Renal pelvis (tissue), 4 donors: ENCODE data around the gene DMRT1. TPM values are rescaled to one million over a fixed set of nuclear protein-coding genes. Genes with fewer than 3 reads are reported as not detected.
"Not testable (repeated sequence)": the region's sequence is repeated elsewhere in the genome, so short reads cannot be mapped to it uniquely, and the experiment has no call there.

ENCODE experiments used
- DNase-seq: peaks from one replicate; pipeline ENCODE4 v3.0.0-alpha.2; 2013
- polyA plus RNA-seq, 3 donors: library from polyadenylated mRNA; unstranded; fragments of 120-200 nt; gene quantifications; one replicate each; pipeline ENCODE4 v1.2.1, GENCODE V29; 2013; ENCODE audit not compliant: insufficient read length in 3 of 3

The DMRT1 gene
- polyA plus RNA-seq, 3 donors, result 0.04 TPM; not detected in 2

DNA sequence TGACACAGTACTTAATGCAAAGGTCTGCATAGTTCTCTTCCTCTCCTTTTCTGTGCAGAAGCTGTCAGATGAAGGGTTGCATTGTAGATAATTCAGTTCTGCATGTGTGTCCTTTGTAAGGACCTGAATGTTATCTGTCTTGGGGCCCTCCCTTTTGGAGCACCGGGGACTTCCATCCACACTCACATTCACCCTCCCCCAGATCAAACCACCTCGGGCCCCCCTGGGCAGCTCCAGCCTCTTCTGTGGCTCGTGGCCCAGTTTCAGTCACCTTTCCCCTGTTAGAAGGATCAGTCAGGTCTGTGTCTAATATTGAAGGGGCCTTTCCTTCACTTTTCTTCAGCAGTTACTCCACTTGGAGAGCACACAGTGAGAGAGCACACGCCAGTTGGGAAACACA is 11.0 kb downstream of the DMRT1 start:
- no peak for DNase-seq

- no peak for DNase-seq
Measured at GRCh38 chr9:859251-859650, 17.8 kb downstream of the DMRT1 start.

DNA sequence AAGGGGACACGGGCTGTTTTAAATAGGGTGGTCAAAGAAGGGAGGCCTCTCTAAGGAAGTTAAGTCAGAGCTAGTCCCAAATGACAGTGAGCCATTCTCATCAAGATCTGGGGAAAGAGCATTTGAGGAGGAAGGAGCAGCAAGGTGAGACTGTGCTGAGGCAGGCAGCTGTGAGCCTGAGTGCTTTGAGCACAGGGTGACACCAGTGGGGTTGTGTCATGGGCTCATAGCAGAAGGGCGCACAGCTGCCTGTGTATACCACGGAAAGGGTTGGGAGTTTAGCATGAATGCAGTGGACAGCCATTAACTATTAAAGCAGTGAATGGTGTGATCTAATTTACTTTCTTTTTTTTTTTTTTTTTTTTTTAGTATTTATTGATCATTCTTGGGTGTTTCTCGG is 19.2 kb downstream of the DMRT1 start:
- no peak for DNase-seq

DNA sequence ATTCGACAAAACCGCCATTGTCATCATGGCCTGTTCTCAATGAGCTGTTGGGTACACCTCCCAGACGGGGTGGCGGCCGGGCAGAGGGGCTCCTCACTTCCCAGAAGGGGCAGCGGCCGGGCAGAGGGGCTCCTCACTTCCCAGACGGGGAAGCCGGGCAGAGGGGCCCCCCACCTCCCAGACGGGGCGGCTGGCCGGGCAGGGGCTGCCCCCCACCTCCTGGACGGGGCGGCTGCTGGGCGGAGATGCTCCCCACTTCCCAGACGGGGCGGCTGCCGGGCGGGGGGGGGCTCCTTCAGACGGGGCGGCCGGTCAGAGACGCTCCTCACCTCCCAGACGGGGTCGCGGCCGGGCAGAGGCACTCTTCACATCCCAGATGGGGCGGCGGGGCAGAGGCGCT is 20.0 kb downstream of the DMRT1 start:
- not testable (repeated sequence) for DNase-seq

GRCh38 chr9:875119-875962 is 33.8 kb downstream of the DMRT1 start:
- no peak for DNase-seq

GRCh38 chr9:876425-876824 is 34.9 kb downstream of the DMRT1 start:
- no peak for DNase-seq

- no peak for DNase-seq
Measured at GRCh38 chr9:878239-878638, 36.7 kb downstream of the DMRT1 start.

GRCh38 chr9:880725-881124 is 39.2 kb downstream of the DMRT1 start:
- DNase-seq, result no peak

DNA sequence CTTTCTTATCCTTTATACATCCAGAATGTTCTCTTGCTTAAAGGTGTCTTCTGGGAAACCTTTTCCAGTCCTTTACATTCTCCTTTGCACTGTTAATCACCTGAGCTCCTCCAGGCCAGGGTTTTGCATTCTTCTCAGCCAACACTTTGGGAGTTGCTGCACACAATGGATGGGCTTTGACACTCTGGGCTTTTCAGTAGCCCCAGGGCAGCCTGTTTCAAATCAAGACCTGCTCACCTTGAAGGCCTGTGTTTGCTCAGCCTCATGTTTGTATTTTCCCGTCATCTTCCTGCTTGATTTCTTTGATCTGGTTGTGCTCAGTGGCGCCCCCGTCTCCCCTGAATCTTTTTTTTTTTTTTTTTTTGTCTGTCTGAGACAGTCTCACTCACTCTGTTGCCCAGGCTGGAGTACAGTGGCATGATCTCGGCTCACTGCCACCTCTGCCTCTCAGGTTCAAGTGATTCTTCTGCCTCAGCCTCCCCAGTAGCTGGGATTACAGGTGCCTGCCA is 41.0 kb downstream of the DMRT1 start:
- DNase-seq, result no peak

DNA sequence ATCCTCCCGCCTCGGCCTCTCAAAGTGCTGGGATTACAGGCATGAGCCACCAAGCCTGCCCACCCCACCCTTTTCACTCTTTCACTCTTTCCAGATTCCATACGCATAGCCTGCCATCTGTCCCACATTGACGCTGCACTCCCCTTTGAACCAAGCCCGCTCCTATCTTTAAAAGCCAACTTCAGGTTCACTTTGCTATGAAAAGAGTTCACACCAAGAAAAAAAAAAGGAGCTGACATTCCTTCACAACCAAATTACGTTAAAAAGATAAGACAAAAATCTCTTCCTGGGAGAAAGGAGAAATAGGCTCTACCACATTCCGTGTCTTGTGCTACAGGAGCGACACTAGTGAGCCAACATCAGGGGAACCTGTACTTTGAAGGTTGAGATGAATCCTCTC is 41.5 kb downstream of the DMRT1 start:
- no peak for DNase-seq

GRCh38 chr9:886886-887285 is 45.4 kb downstream of the DMRT1 start:
- no peak for DNase-seq

- no peak for DNase-seq
Measured at GRCh38 chr9:892123-892522, 50.6 kb downstream of the DMRT1 start.

GRCh38 chr9:893115-893514 is 51.6 kb downstream of the DMRT1 start:
- DNase-seq, result no peak

DNA sequence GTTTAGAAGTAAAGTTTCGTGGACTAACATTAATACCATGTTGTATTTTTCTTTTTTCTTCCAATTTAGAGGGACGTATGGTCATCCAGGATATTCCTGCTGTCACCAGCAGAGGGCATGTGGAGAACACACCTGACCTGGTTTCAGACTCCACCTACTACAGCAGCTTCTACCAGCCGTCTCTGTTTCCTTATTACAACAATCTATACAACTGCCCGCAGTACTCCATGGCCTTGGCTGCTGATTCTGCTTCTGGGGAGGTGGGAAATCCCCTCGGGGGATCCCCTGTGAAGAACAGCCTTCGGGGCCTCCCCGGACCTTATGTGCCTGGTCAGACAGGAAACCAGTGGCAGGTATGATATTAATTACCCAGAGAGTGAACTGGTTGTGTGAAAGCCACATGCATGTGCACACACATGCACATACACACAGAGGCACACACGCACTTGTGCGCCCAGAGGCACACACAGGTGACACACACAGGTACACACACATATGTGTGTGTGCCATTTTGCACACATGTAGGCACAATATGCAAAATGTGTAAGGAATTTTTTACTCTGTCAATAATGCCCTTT is 52.4 kb downstream of the DMRT1 start:
- DNase-seq, result peak; percentile 59

GRCh38 chr9:899440-900184 is 58.1 kb downstream of the DMRT1 start:
- DNase-seq, result peak; percentile 88

GRCh38 chr9:903886-904285 is 62.4 kb downstream of the DMRT1 start:
- DNase-seq, result no peak

- DNase-seq, result no peak
Measured at GRCh38 chr9:905906-906305, 64.4 kb downstream of the DMRT1 start.

DNA sequence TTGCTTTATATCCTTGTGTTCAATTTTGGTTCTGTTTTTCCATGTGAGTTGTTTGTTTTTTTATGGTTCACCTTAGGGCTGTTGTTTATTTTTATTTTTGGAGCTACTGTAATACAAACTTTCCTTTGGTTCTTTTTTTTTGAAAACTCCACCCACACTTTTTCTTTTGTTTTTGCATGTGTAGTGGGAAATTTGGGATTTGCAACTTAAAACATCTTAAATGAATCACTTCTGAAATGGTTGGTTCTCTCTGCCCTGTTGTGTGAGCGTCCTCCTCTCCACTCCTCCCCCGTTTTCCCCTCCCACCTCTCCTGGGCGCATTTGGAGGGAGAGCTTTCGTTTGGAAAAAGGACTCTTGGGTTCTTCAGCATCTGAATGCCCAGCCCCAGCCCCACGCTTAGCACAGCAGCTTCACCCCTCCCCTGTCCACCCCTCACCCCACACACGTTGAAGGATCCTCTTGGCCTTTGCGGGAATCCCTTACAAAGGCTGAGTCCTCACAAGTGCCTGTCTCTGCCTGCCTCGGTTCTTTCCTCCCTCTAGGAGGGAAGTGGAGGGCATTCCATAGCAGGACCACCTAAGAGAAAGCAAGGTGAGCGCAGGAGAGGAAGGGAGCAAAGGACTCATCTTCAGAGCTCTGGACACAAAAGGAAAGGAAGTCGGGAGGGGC is 67.2 kb downstream of the DMRT1 start:
- no peak for DNase-seq

DNA sequence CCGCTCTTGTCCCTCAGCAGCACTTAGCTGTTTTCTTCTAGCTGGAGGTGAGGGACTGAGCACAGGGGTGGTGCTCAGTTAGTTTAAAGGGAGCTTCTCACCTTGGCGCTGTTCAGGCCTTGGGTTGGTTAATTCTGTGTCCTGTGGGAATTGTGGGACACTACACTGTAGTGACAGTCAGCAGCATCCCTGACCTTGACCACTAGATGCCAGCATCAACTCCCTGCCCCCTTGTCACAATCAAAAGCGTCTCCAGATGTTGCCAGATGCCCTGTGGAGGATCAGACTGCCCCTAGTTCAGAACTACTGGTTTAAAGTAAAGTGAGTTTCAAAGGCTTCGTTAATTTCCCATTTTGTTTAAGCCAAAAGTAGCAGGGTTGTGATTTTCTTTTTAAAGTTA is 69.5 kb downstream of the DMRT1 start:
- no peak for DNase-seq

- no peak for DNase-seq
Measured at GRCh38 chr9:912776-913175, 71.3 kb downstream of the DMRT1 start.

- not testable (repeated sequence) for DNase-seq
Measured at GRCh38 chr9:913526-913925, 72.0 kb downstream of the DMRT1 start.

DNA sequence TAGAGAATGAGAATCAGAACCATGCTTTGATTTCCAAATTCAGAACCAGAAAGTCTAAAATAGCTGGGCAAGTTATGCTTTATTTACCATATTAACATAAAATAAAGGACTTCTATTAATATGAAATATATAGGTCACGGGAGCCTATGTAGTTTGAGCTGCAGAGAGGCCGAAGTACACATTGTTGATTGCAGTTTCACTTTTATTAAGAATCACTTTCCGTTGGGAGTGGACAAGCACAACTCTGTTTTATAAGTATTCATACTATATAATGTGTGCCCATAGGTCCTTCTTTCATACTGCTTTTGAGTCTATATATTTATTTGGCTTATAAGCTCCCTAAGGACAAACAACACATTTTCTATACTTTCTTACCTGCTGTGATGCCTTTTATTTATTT is 76.2 kb downstream of the DMRT1 start:
- no peak for DNase-seq
